ENCODE results near the gene NME7.

NME7 gene

GRCh38 chr1:169105434-169106094, 262.0 kb downstream of the NME7 start:
- H3K27ac ChIP-seq = peak overlapping the region; percentile 97
- DNase-seq = peak; percentile 83
- peak overlapping the region; percentile 43 for H3K4me3 ChIP-seq (ENCODE audit: low read depth, low read length)
- H3K9me3 ChIP-seq (ENCODE audit: severe bottlenecking) = no peaks in the 10 kb centered on the region
- no peaks in the 10 kb centered on the region for H3K36me3 ChIP-seq
- no peak for TF ChIP-seq CTCF (IDR thresholded peaks at IDR 0.05; ENCODE audit: low read depth, low read length)
- H3K27me3 ChIP-seq (ENCODE audit: insufficient read depth, low read depth, severe bottlenecking) = no peaks in the 10 kb centered on the region

GRCh38 chr1:169105087-169105433, 262.5 kb downstream of the NME7 start:
- Histone ChIP-seq H3K36me3 (no peaks in the 10 kb centered on the region), H3K9me3 (ENCODE audit: severe bottlenecking) (no peaks in the 10 kb centered on the region), H3K27me3 (ENCODE audit: insufficient read depth, low read depth, severe bottlenecking) (no peaks in the 10 kb centered on the region), H3K4me3 (ENCODE audit: low read depth, low read length) (peak overlapping the region; percentile 43; the same call in 1 of the 2 replicates), H3K27ac (no peak overlapping the region)
- no peak for DNase-seq
- TF ChIP-seq CTCF (IDR thresholded peaks at IDR 0.05; ENCODE audit: low read depth, low read length) = no peak

- no peak for TF ChIP-seq CTCF (IDR thresholded peaks at IDR 0.05; ENCODE audit: low read depth, low read length)
- Histone ChIP-seq H3K36me3 (no peaks in the 10 kb centered on the region), H3K4me3 (ENCODE audit: low read depth, low read length) (no peak overlapping the region), H3K27me3 (ENCODE audit: insufficient read depth, low read depth, severe bottlenecking) (no peaks in the 10 kb centered on the region), H3K27ac (no peak overlapping the region), H3K9me3 (ENCODE audit: severe bottlenecking) (no peaks in the 10 kb centered on the region)
- no peak for DNase-seq
These were observed 264.1 kb downstream of the NME7 start for GRCh38 chr1:169103480-169103893.

- no peak for TF ChIP-seq CTCF (IDR thresholded peaks at IDR 0.05; ENCODE audit: low read depth, low read length)
- H3K36me3 ChIP-seq = no peaks in the 10 kb centered on the region
- DNase-seq = no peak
- H3K9me3 ChIP-seq (ENCODE audit: severe bottlenecking) = no peaks in the 10 kb centered on the region
- H3K4me3 ChIP-seq (ENCODE audit: low read depth, low read length) = no peak overlapping the region
- H3K27me3 ChIP-seq (ENCODE audit: insufficient read depth, low read depth, severe bottlenecking) = no peaks in the 10 kb centered on the region
- no peak overlapping the region for H3K27ac ChIP-seq
These were observed 264.6 kb downstream of the NME7 start for GRCh38 chr1:169103002-169103401.

- DNase-seq = no peak
- no peaks in the 10 kb centered on the region for H3K9me3 ChIP-seq (ENCODE audit: severe bottlenecking)
- no peaks in the 10 kb centered on the region for H3K27me3 ChIP-seq (ENCODE audit: insufficient read depth, low read depth, severe bottlenecking)
- no peak overlapping the region for H3K4me3 ChIP-seq (ENCODE audit: low read depth, low read length)
- TF ChIP-seq CTCF (IDR thresholded peaks at IDR 0.05; ENCODE audit: low read depth, low read length) = no peak
- no peaks in the 10 kb centered on the region for H3K36me3 ChIP-seq
- H3K27ac ChIP-seq = no peak overlapping the region
These were observed 265.0 kb downstream of the NME7 start for GRCh38 chr1:169102567-169102966.

GRCh38 chr1:169100651-169101088, 266.9 kb downstream of the NME7 start:
- no peak for DNase-seq
- no peak overlapping the region for H3K27ac ChIP-seq
- H3K9me3 ChIP-seq (ENCODE audit: severe bottlenecking) = no peaks in the 10 kb centered on the region
- H3K36me3 ChIP-seq = no peaks in the 10 kb centered on the region
- TF ChIP-seq CTCF (IDR thresholded peaks at IDR 0.05; ENCODE audit: low read depth, low read length) = no peak
- no peaks in the 10 kb centered on the region for H3K27me3 ChIP-seq (ENCODE audit: insufficient read depth, low read depth, severe bottlenecking)
- H3K4me3 ChIP-seq (ENCODE audit: low read depth, low read length) = no peak overlapping the region
